Breast epithelium (tissue), 3 donors: Measurements from ENCODE around the gene SLC2A3.

ENCODE experiments used
- POLR2A ChIP-seq: fragments of 450-650 bp; IDR thresholded peaks from one replicate; pipeline ENCODE4 v1.6.1; 2016; ENCODE audit warnings: antibody characterized with exemption, mild to moderate bottlenecking, moderate library complexity
- POLR2AphosphoS5 ChIP-seq, 3 donors: sonication (generic); formaldehyde crosslinking; IDR thresholded peaks; one replicate each; pipeline ENCODE4 v1.6.1; 2017; ENCODE audit warnings: antibody characterized with exemption in 3 of 3
- TF ChIP-seq, protein P1 (sequence below), 3 donors: fragments of 450-650 bp; IDR thresholded peaks; one replicate each; pipeline ENCODE4 v1.5.1; 2016 to 2017; ENCODE audit warnings: antibody characterized with exemption in 3 of 3, mild to moderate bottlenecking in 3 of 3, moderate library complexity in 3 of 3

DNA sequence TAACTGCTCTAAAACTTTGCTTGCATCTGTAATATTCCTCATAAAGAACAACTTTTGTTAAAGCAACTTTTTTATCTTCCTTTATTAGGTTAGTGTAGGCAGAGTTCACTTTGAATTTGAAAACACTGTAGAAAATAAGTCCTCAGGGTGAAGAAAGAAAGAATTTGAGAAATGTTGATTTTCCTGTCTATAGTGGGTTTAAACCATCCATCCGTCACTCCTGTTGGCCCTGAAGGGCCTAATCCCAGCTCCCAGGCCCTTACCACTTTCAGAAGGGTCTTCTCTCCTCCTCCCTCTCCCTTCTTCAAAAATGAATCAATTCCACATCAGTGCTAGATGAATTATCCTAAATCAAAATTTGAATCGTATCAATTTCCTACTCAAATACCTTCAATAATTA is 4.9 kb upstream of the SLC2A3 start:
- TF ChIP-seq, protein P1, sequence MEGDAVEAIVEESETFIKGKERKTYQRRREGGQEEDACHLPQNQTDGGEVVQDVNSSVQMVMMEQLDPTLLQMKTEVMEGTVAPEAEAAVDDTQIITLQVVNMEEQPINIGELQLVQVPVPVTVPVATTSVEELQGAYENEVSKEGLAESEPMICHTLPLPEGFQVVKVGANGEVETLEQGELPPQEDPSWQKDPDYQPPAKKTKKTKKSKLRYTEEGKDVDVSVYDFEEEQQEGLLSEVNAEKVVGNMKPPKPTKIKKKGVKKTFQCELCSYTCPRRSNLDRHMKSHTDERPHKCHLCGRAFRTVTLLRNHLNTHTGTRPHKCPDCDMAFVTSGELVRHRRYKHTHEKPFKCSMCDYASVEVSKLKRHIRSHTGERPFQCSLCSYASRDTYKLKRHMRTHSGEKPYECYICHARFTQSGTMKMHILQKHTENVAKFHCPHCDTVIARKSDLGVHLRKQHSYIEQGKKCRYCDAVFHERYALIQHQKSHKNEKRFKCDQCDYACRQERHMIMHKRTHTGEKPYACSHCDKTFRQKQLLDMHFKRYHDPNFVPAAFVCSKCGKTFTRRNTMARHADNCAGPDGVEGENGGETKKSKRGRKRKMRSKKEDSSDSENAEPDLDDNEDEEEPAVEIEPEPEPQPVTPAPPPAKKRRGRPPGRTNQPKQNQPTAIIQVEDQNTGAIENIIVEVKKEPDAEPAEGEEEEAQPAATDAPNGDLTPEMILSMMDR (IDR thresholded peaks at IDR 0.05), result no peak
- TF ChIP-seq POLR2A (no peak), POLR2AphosphoS5 (IDR thresholded peaks at IDR 0.05) (no peak)
